Retinal pigment epithelial cell (primary cell): Measurements from ENCODE around the gene TLR7.

Experiments
- DNase-seq: peaks from one replicate; pipeline ENCODE4 v3.0.0-alpha.2; 2010; ENCODE audit warnings: low read depth
- H3K4me3 ChIP-seq: 2 replicates; pipeline ENCODE4 v1.5.1; 2011; ENCODE audit warnings: mild to moderate bottlenecking, low read length, control low read depth, moderate library complexity
- CTCF ChIP-seq: conservative IDR thresholded peaks from 2 replicates; pipeline ENCODE4 v1.5.1; 2011; ENCODE audit warnings: low read depth, low read length, control low read depth, inconsistent platforms

The TLR7 gene

GRCh38 chrX:12866451-12867377 is at the start of gene TLR7:
Gene TLR7 (plus strand): TSS chrX:12867072. CDS start chrX:12867579, 507 bp downstream.
- TF ChIP-seq CTCF: no peak
- DNase-seq: no peak
- no peak within 1 kb of the TSS for H3K4me3 ChIP-seq

- no peak for DNase-seq
- H3K4me3 ChIP-seq: no peak overlapping the region
- TF ChIP-seq CTCF: no peak
Measured at GRCh38 chrX:12817528-12817927, 49.3 kb upstream of the TLR7 start.

GRCh38 chrX:12819222-12819621 is 47.6 kb upstream of the TLR7 start:
- H3K4me3 ChIP-seq: no peak overlapping the region
- no peak for DNase-seq
- TF ChIP-seq CTCF: no peak

GRCh38 chrX:12820737-12821136 is 46.1 kb upstream of the TLR7 start:
- no peak for TF ChIP-seq CTCF
- H3K4me3 ChIP-seq: no peak overlapping the region
- DNase-seq: no peak

GRCh38 chrX:12824944-12825343 is 41.9 kb upstream of the TLR7 start:
- no peak for TF ChIP-seq CTCF
- no peak for DNase-seq
- H3K4me3 ChIP-seq: no peak overlapping the region

GRCh38 chrX:12825801-12826200 is 41.1 kb upstream of the TLR7 start:
- peak; percentile 26 for DNase-seq
- no peak overlapping the region for H3K4me3 ChIP-seq
- TF ChIP-seq CTCF: no peak
